Loucy (cell line): ENCODE results near the gene LTBP4.

Source experiments
- H2AFZ ChIP-seq: fragments of 200-600 bp; sonication (generic); 2 replicates; pipeline ENCODE4 v1.6.0; 2016; ENCODE audit warnings: antibody characterized with exemption, mild to moderate bottlenecking, low read length, moderate library complexity
- H3F3A ChIP-seq: fragments of 200-600 bp; 2 replicates; pipeline ENCODE4 v1.6.0; 2016; ENCODE audit warnings: antibody characterized with exemption, low read depth, mild to moderate bottlenecking
- H3K27me3 ChIP-seq: fragments of 200-600 bp; sonication (generic); 2 replicates; pipeline ENCODE4 v1.6.1; 2014; ENCODE audit warnings: low read length, mild to moderate bottlenecking; ENCODE audit not compliant: insufficient read depth, poor library complexity, severe bottlenecking
- H3K36me3 ChIP-seq: fragments of 200-600 bp; sonication (generic); 2 replicates; pipeline ENCODE4 v1.6.1; 2016; ENCODE audit warnings: low read length; ENCODE audit not compliant: insufficient read depth
- H3K4me1 ChIP-seq: fragments of 200-600 bp; sonication (generic); 2 replicates; pipeline ENCODE4 v1.5.1; 2014; ENCODE audit warnings: low read length, mild to moderate bottlenecking; ENCODE audit not compliant: insufficient read depth, poor library complexity, severe bottlenecking
- H3K4me2 ChIP-seq: fragments of 200-600 bp; sonication (generic); 2 replicates; pipeline ENCODE4 v1.6.0; 2014; ENCODE audit warnings: antibody characterized with exemption, low read length, low read depth, mild to moderate bottlenecking; ENCODE audit not compliant: poor library complexity, severe bottlenecking
- H3K4me3 ChIP-seq: fragments of 200-600 bp; sonication (generic); 2 replicates; pipeline ENCODE4 v1.5.1; 2014; ENCODE audit warnings: low read length, mild to moderate bottlenecking, mixed read lengths; ENCODE audit not compliant: poor library complexity, severe bottlenecking
- H3K79me2 ChIP-seq: fragments of 200-600 bp; sonication (generic); 2 replicates; pipeline ENCODE4 v1.6.1; 2014; ENCODE audit warnings: low read length; ENCODE audit not compliant: insufficient read depth
- H3K9ac ChIP-seq: fragments of 200-600 bp; sonication (generic); 2 replicates; pipeline ENCODE4 v1.6.0; 2014; ENCODE audit warnings: mild to moderate bottlenecking, low read depth, low read length, moderate library complexity; ENCODE audit not compliant: poor library complexity, severe bottlenecking
- H3K9me2 ChIP-seq: fragments of 200-600 bp; sonication (generic); replicated peaks from 2 replicates; pipeline ENCODE4 v1.6.1; 2016; ENCODE audit warnings: low read depth, low read length, mixed read lengths
- H3K9me3 ChIP-seq: fragments of 200-600 bp; sonication (generic); 2 replicates; pipeline ENCODE4 v1.6.1; 2014; ENCODE audit warnings: mild to moderate bottlenecking, antibody characterized with exemption, low read length, low read depth; ENCODE audit not compliant: insufficient read depth
- H4K20me1 ChIP-seq: fragments of 200-600 bp; sonication (generic); 2 replicates; pipeline ENCODE4 v1.6.0; 2014; ENCODE audit warnings: antibody characterized with exemption, low read length, mild to moderate bottlenecking; ENCODE audit not compliant: insufficient read depth, poor library complexity, severe bottlenecking
- CTCF ChIP-seq: fragments of 200-600 bp; sonication (generic); conservative IDR thresholded peaks from 2 replicates; pipeline ENCODE4 v1.5.1; 2014; ENCODE audit warnings: mild to moderate bottlenecking, antibody characterized with exemption, low read length
- EZH2phosphoT487 ChIP-seq: fragments of 200-600 bp; IDR thresholded peaks from 2 replicates; pipeline ENCODE4 v1.6.1; 2018; ENCODE audit warnings: antibody characterized with exemption, mild to moderate bottlenecking, moderate library complexity, borderline replicate concordance

Gene LTBP4

GRCh38 chr19:40555978-40556689, 45.0 kb upstream of the LTBP4 start:
- no peaks in the 10 kb centered on the region for H3K27me3 ChIP-seq

GRCh38 chr19:40556953-40557530, 44.1 kb upstream of the LTBP4 start:
- no peaks in the 10 kb centered on the region for H3K79me2 ChIP-seq
- no peak overlapping the region for H3K9ac ChIP-seq
- no peak overlapping the region for H3K4me3 ChIP-seq
- H3K9me3 ChIP-seq: no peaks in the 10 kb centered on the region
- H3K36me3 ChIP-seq: no peaks in the 10 kb centered on the region
- H4K20me1 ChIP-seq: no peaks in the 10 kb centered on the region
- H2AFZ ChIP-seq: no peak overlapping the region
- no peaks in the 10 kb centered on the region for H3F3A ChIP-seq
- no peak overlapping the region for H3K4me2 ChIP-seq
- H3K9me2 ChIP-seq: no peaks in the 10 kb centered on the region
- H3K27me3 ChIP-seq: no peaks in the 10 kb centered on the region
- H3K4me1 ChIP-seq: peaks cover 4% of the 10 kb centered on the region
- TF ChIP-seq CTCF (no peak), EZH2phosphoT487 (no peak)

More at GRCh38 chr19:40555978-40556689, 45.0 kb upstream of the LTBP4 start:
- Histone ChIP-seq H4K20me1 (no peaks in the 10 kb centered on the region), H3K4me3 (no peak overlapping the region), H3K4me2 (no peak overlapping the region), H3K9me2 (no peaks in the 10 kb centered on the region), H3K79me2 (no peaks in the 10 kb centered on the region), H3K9me3 (no peaks in the 10 kb centered on the region), H3K9ac (no peak overlapping the region), H3K4me1 (no peaks in the 10 kb centered on the region), H2AFZ (no peak overlapping the region), H3K36me3 (no peaks in the 10 kb centered on the region), H3F3A (no peaks in the 10 kb centered on the region)
- TF ChIP-seq EZH2phosphoT487: no peak

- H3K4me1 ChIP-seq: peaks cover 7% of the 10 kb centered on the region
- H3K9me2 ChIP-seq: no peaks in the 10 kb centered on the region
- H3K9ac ChIP-seq: no peak overlapping the region
- no peak overlapping the region for H3K4me3 ChIP-seq
- no peaks in the 10 kb centered on the region for H3K27me3 ChIP-seq
- H3K79me2 ChIP-seq: no peaks in the 10 kb centered on the region
- no peak overlapping the region for H2AFZ ChIP-seq
- no peak for TF ChIP-seq EZH2phosphoT487
- TF ChIP-seq CTCF: no peak
- no peaks in the 10 kb centered on the region for H3K9me3 ChIP-seq
- H3K36me3 ChIP-seq: no peaks in the 10 kb centered on the region
- no peaks in the 10 kb centered on the region for H3F3A ChIP-seq
- H3K4me2 ChIP-seq: no peak overlapping the region
- no peaks in the 10 kb centered on the region for H4K20me1 ChIP-seq
Observed at GRCh38 chr19:40559394-40559793, 41.8 kb upstream of the LTBP4 start.
